ENCODE data around the gene PSMA7.

- no peak for TF ChIP-seq POLR2A (IDR thresholded peaks at IDR 0.05; ENCODE audit: low read length)
- no peak for TF ChIP-seq GATA1 (IDR thresholded peaks at IDR 0.05; ENCODE audit: low read depth, low read length)
Observed at GRCh38 chr20:62171245-62171644, 28.1 kb upstream of the PSMA7 start.

Measured in erythroblast (primary cell).